B cell (primary cell): ENCODE results near the gene ASTL.

ENCODE experiments used
- CTCF ChIP-seq: fragments of 200-600 bp; IDR thresholded peaks from one replicate; pipeline ENCODE4 v1.8.0; 2022; ENCODE audit warnings: antibody characterized with exemption, mild to moderate bottlenecking
- EZH2 ChIP-seq: IDR thresholded peaks from 2 replicates; pipeline ENCODE4 v1.6.1; 2012; ENCODE audit warnings: borderline replicate concordance, low read depth, mild to moderate bottlenecking, moderate library complexity, low read length; ENCODE audit not compliant: insufficient read depth, poor library complexity, severe bottlenecking

GRCh38 chr2:96147593-96148201 is 9.4 kb upstream of the ASTL start:
- TF ChIP-seq EZH2 (no peak), CTCF (no peak)
